Pons (tissue), 1 donor: ENCODE results near the gene CCDC185.
A peak's percentile ranks its signal among the peaks of the same experiment; 100 is the strongest.
"Not testable (repeated sequence)": the region's sequence is repeated elsewhere in the genome, so short reads cannot be mapped to it uniquely, and the experiment has no call there.

Experiments
- DNase-seq: peaks from one replicate; pipeline ENCODE4 v3.0.0-alpha.2; 2016; ENCODE audit warnings: low spot score

The CCDC185 gene

GRCh38 chr1:223394706-223395105 is 1.5 kb downstream of the CCDC185 start:
- no peak for DNase-seq

GRCh38 chr1:223399393-223399792 is 6.2 kb downstream of the CCDC185 start:
- DNase-seq, result not testable (repeated sequence)

GRCh38 chr1:223401873-223402789 is 8.9 kb downstream of the CCDC185 start:
- no peak for DNase-seq

- DNase-seq, result no peak
Measured at GRCh38 chr1:223402790-223403142, 9.6 kb downstream of the CCDC185 start.

GRCh38 chr1:223403184-223403815 is 10.1 kb downstream of the CCDC185 start:
- DNase-seq, result no peak

- DNase-seq, result no peak
Measured at GRCh38 chr1:223405507-223405906, 12.3 kb downstream of the CCDC185 start.

- DNase-seq, result no peak
Measured at GRCh38 chr1:223410036-223410435, 16.8 kb downstream of the CCDC185 start.

GRCh38 chr1:223411309-223411708 is 18.1 kb downstream of the CCDC185 start:
- DNase-seq, result no peak

- DNase-seq, result no peak
Measured at GRCh38 chr1:223411710-223412109, 18.5 kb downstream of the CCDC185 start.

- no peak for DNase-seq
Measured at GRCh38 chr1:223413216-223413615, 20.0 kb downstream of the CCDC185 start.

- DNase-seq, result no peak
Measured at GRCh38 chr1:223417444-223417843, 24.2 kb downstream of the CCDC185 start.

- no peak for DNase-seq
Measured at GRCh38 chr1:223417903-223418663, 24.9 kb downstream of the CCDC185 start.

GRCh38 chr1:223419115-223419514 is 25.9 kb downstream of the CCDC185 start:
- DNase-seq, result no peak

- no peak for DNase-seq
Measured at GRCh38 chr1:223419561-223419960, 26.3 kb downstream of the CCDC185 start.

- no peak for DNase-seq
Measured at GRCh38 chr1:223421025-223421424, 27.8 kb downstream of the CCDC185 start.

- no peak for DNase-seq
Measured at GRCh38 chr1:223421676-223422075, 28.5 kb downstream of the CCDC185 start.

- no peak for DNase-seq
Measured at GRCh38 chr1:223422911-223423310, 29.7 kb downstream of the CCDC185 start.

- no peak for DNase-seq
Measured at GRCh38 chr1:223423641-223424233, 30.5 kb downstream of the CCDC185 start.

GRCh38 chr1:223425550-223425949 is 32.3 kb downstream of the CCDC185 start:
- no peak for DNase-seq

GRCh38 chr1:223426936-223427335 is 33.7 kb downstream of the CCDC185 start:
- no peak for DNase-seq

- DNase-seq, result peak; percentile 20
Measured at GRCh38 chr1:223429313-223429731, 36.1 kb downstream of the CCDC185 start.

GRCh38 chr1:223429821-223430220 is 36.6 kb downstream of the CCDC185 start:
- DNase-seq, result no peak
